Islet of Langerhans (tissue), 1 donor: ENCODE measurements around the gene HERC3.

ENCODE experiments used
- FAIRE-seq: peaks from one replicate; lab custom pipeline; 2011; peaks lifted over from hg19 to GRCh38; lab: Jason Lieb, UNC

The HERC3 gene

GRCh38 chr4:88591787-88592599 lies at the start of gene HERC3:
HERC3 (plus strand) TSS chr4:88592480; CDS start chr4:88605824, 13,344 bp downstream.
- no peak for FAIRE-seq

- FAIRE-seq = no peak
These were observed 42.5 kb upstream of the HERC3 start for GRCh38 chr4:88549815-88550214.

- no peak for FAIRE-seq
These were observed 24.7 kb upstream of the HERC3 start for GRCh38 chr4:88567591-88567990.

- FAIRE-seq = no peak
These were observed 22.3 kb upstream of the HERC3 start for GRCh38 chr4:88570001-88570400.

GRCh38 chr4:88573276-88573980 lies 18.9 kb upstream of the HERC3 start:
- FAIRE-seq = no peak

GRCh38 chr4:88573995-88574394 lies 18.3 kb upstream of the HERC3 start:
- FAIRE-seq = no peak

GRCh38 chr4:88575186-88575585 lies 17.1 kb upstream of the HERC3 start:
- FAIRE-seq = no peak

GRCh38 chr4:88582493-88582892 lies 9.8 kb upstream of the HERC3 start:
- no peak for FAIRE-seq

- no peak for FAIRE-seq
These were observed 8.4 kb upstream of the HERC3 start for GRCh38 chr4:88583631-88584470.

GRCh38 chr4:88584471-88584900 lies 7.8 kb upstream of the HERC3 start:
- FAIRE-seq = no peak

- no peak for FAIRE-seq
These were observed 6.4 kb upstream of the HERC3 start for GRCh38 chr4:88585917-88586316.

GRCh38 chr4:88587306-88587705 lies 5.0 kb upstream of the HERC3 start:
- no peak for FAIRE-seq

- no peak for FAIRE-seq
These were observed 544 bp downstream of the HERC3 start for GRCh38 chr4:88592600-88593448.

- no peak for FAIRE-seq
These were observed 5.8 kb downstream of the HERC3 start for GRCh38 chr4:88597970-88598660.

GRCh38 chr4:88599298-88599697 lies 7.0 kb downstream of the HERC3 start:
- no peak for FAIRE-seq

GRCh38 chr4:88599714-88600113 lies 7.4 kb downstream of the HERC3 start:
- no peak for FAIRE-seq

GRCh38 chr4:88600176-88600838 lies 8.0 kb downstream of the HERC3 start:
- FAIRE-seq = peak; percentile 49

- peak; percentile 78 for FAIRE-seq
These were observed 12.8 kb downstream of the HERC3 start for GRCh38 chr4:88604978-88605678.

GRCh38 chr4:88605736-88606135 lies 13.5 kb downstream of the HERC3 start:
- no peak for FAIRE-seq

- no peak for FAIRE-seq
These were observed 14.6 kb downstream of the HERC3 start for GRCh38 chr4:88606832-88607231.
